OCI-LY3 (cell line): ENCODE measurements around the gene NIPSNAP2.

Experiments
- EZH2phosphoT487 ChIP-seq: fragments of 200-600 bp; shearing (Covaris generic); IDR thresholded peaks from 2 replicates; pipeline ENCODE4 v1.6.1; 2018; ENCODE audit warnings: antibody characterized with exemption, mixed run types, low read depth
- TF ChIP-seq, protein P1 (sequence below): fragments of 200-600, 300-600 bp; sonication (generic); IDR thresholded peaks from 2 replicates; pipeline ENCODE4 v1.5.1; 2014; ENCODE audit warnings: antibody characterized with exemption, low read length, low read depth

DNA sequence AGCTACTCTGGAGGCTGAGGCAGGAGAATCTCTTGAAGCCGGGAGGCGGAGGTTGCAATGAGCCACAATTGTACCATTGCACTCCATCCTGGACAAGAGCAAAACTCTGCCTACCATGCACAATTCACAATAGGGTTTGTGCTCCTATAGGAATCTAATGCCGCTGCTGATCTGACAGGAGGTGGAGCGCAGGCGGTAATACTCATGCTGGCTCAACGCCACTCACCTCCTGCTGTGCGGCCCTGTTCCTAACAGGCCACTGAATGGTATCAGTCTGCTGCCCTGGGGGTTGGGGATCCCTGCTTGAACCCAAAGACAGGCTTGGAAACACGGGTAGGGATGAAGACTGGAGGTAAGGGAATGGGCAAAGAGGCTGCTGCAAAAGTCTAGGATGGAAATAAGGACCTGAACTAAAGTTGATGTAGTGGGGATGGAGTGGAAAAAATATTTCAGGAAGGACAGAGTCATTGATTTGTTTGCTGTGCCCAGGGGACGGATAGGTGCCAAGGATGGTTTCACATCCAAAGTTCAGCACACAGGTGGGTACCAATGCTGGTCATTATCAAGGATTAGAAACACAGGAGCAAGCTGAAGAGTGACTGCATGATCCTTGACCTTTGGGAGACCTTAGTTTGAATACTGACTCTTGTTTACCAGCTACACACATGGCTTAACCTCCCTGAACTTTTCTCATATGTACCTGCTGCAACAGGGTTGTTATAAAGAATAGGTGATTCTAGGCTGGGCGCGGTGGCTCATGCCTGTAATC lies 10.5 kb upstream of the NIPSNAP2 start:
- TF ChIP-seq, protein P1, sequence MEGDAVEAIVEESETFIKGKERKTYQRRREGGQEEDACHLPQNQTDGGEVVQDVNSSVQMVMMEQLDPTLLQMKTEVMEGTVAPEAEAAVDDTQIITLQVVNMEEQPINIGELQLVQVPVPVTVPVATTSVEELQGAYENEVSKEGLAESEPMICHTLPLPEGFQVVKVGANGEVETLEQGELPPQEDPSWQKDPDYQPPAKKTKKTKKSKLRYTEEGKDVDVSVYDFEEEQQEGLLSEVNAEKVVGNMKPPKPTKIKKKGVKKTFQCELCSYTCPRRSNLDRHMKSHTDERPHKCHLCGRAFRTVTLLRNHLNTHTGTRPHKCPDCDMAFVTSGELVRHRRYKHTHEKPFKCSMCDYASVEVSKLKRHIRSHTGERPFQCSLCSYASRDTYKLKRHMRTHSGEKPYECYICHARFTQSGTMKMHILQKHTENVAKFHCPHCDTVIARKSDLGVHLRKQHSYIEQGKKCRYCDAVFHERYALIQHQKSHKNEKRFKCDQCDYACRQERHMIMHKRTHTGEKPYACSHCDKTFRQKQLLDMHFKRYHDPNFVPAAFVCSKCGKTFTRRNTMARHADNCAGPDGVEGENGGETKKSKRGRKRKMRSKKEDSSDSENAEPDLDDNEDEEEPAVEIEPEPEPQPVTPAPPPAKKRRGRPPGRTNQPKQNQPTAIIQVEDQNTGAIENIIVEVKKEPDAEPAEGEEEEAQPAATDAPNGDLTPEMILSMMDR: no peak
- TF ChIP-seq EZH2phosphoT487: no peak
